Right lobe of liver (tissue), 6 donors: ENCODE results near the gene FRMD4A. TPM values are rescaled to one million over a fixed set of nuclear protein-coding genes. Genes with fewer than 3 reads are reported as not detected.

Experiments used
- ATAC-seq, 4 donors: fragments of 200-7000 bp; cut with Tn5 transposase; one replicate each; pipeline ENCODE4 v1.9.1; 2020; ENCODE audit warnings: mild to moderate bottlenecking in 4 of 4, moderate library complexity in 4 of 4
- DNase-seq, 3 donors: peaks; one replicate each; pipeline ENCODE4 v3.0.0-alpha.2; 2020
- H3K27ac ChIP-seq, 3 donors: fragments of 200-600 bp; one replicate each; pipeline ENCODE4 v1.8.0; 2022
- H3K27me3 ChIP-seq, 2 donors: fragments of 200-600 bp; one replicate each; pipeline ENCODE4 v1.8.0; 2022
- H3K36me3 ChIP-seq, 4 donors: fragments of 200-600 bp; sonication (generic) in 1 of 4; one replicate each; pipeline versions ENCODE4 v1.5.1 to v1.8.0; 2017 to 2022; ENCODE audit warnings: control low read depth in 1 of 4
- H3K4me1 ChIP-seq, 4 donors: fragments of 200-600 bp; sonication (generic) in 1 of 4; one replicate each; pipeline versions ENCODE4 v1.5.1 to v1.8.0; 2017 to 2022; ENCODE audit warnings: control low read depth in 1 of 4
- H3K4me3 ChIP-seq, 3 donors: fragments of 200-600 bp; one replicate each; pipeline ENCODE4 v1.8.0; 2022
- H3K9me3 ChIP-seq, 4 donors: fragments of 200-600 bp; sonication (generic) in 1 of 4; one replicate each; pipeline versions ENCODE4 v1.5.1 to v1.8.0; 2017 to 2022; ENCODE audit warnings: control low read depth in 1 of 4
- POLR2A ChIP-seq: fragments of 450-650 bp; IDR thresholded peaks from one replicate; pipeline ENCODE4 v1.6.1; 2017; ENCODE audit warnings: antibody characterized with exemption, mild to moderate bottlenecking
- WGBS: methylation state at CpG from one replicate; pipeline ENCODE4 v1.1.6; 2018; ENCODE audit warnings: low coverage, low lambda C conversion rate; ENCODE audit not compliant: insufficient coverage; ENCODE audit errors: missing lambda C conversion rate; 5-methylcytosine and 5-hydroxymethylcytosine counted together
- intact Hi-C, 2 donors: fragments of 100-400 bp; cut with DNase I; formaldehyde crosslinking; loops; one replicate each; pipeline versions ENCODE4 v1.11.2 to v1.14.1; 2022
- total RNA-seq, 6 experiments: library from RNA; depleted of rRNA in 2 of 6; stranded (reverse); fragments of >200 nt in 2 of 6; fragmentation: NEBNext Ultra II Directional in 3 of 6; extraction: Animal tissue kit (Norgen Biotek cat#: 25700) in 3 of 6; gene quantifications; one replicate each; pipeline versions ENCODE4 v1.1.0 to v1.2.4, GENCODE V29; 2016 to 2023
- TF ChIP-seq, protein P1 (sequence below), 4 donors: fragments of 200-600 bp in 3 of 4; fragments of 450-650 bp in 1 of 4; IDR thresholded peaks; one replicate each; pipeline versions ENCODE4 v1.5.1 to v1.8.0; 2016 to 2022; ENCODE audit warnings: antibody characterized with exemption in 4 of 4, mild to moderate bottlenecking in 2 of 4
- donor health status: DM: no; HTN: yes; CAD: no.
- donor health status: DM: no; HTN: no; CAD: no.
- donor health status: DM: no; HTN: no; CAD: no.
- donor health status: DM: no; HTN: yes; CAD: no.
- donor health status: DM: no; HTN: yes; CAD: no.

The FRMD4A gene
- total RNA-seq, 6 experiments from 2014 or later, result 8.4 to 22.8 (median 13.3) TPM

DNA sequence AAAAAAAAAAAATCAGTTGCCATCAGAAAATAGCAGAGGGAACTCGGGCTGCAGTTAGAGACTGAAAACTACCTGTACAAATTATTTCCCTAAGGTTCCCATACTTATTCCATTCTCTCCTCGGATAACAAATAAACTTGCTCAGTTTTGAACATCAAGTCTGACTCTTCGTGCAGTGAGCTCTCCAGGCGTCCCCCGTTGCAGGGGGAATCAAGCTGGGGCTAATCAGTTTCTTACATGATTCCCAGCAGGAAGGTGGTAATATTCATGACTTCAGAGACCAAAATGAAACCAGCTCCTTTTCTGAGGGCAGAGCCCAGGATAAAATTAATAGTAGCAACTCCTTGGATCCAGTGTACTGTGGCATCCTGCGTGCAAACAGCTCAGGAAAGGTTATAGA, 135.3 kb downstream of the FRMD4A start:
- Histone ChIP-seq H3K9me3 (no peaks in the 10 kb centered on the region), H3K4me3 (no peak overlapping the region), H3K4me1 (no peaks in the 10 kb centered on the region), H3K36me3 (no peaks in the 10 kb centered on the region), H3K27ac (no peak overlapping the region), H3K27me3 (no peaks in the 10 kb centered on the region)
- intact Hi-C loops, result loop anchor here in 1 of 2 donors (10.0 kb wide), 1 partner anchor 279 kb away; no protein-coding TSS in a partner anchor
- ATAC-seq (no peak), DNase-seq (no peak)
- WGBS, result 45% methylated on average over 6 of the region's 6 CpGs
- TF ChIP-seq, protein P1, sequence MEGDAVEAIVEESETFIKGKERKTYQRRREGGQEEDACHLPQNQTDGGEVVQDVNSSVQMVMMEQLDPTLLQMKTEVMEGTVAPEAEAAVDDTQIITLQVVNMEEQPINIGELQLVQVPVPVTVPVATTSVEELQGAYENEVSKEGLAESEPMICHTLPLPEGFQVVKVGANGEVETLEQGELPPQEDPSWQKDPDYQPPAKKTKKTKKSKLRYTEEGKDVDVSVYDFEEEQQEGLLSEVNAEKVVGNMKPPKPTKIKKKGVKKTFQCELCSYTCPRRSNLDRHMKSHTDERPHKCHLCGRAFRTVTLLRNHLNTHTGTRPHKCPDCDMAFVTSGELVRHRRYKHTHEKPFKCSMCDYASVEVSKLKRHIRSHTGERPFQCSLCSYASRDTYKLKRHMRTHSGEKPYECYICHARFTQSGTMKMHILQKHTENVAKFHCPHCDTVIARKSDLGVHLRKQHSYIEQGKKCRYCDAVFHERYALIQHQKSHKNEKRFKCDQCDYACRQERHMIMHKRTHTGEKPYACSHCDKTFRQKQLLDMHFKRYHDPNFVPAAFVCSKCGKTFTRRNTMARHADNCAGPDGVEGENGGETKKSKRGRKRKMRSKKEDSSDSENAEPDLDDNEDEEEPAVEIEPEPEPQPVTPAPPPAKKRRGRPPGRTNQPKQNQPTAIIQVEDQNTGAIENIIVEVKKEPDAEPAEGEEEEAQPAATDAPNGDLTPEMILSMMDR (IDR thresholded peaks at IDR 0.05), result no peak
- no peak for TF ChIP-seq POLR2A

DNA sequence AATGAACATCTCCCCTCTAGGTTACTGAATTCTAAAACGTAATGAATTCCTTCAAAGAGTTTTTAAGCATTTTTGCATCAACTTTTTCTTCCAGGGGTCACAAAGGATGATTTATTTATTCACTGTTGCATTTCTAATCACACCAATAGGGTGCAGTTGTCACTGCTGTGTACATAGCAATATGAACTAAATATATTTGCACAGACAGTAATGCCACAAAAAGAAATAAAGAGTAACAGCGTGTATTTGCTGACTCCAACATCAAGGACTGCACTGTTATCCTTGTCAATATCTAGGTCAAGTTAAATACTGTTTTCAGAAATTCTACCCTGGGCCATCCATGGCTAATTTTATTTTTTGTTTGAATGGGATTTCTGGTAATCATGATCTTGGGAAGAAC, 138.0 kb downstream of the FRMD4A start:
- DNase-seq (no peak), ATAC-seq (no peak)
- Histone ChIP-seq H3K9me3 (no peaks in the 10 kb centered on the region), H3K4me3 (no peak overlapping the region), H3K27me3 (no peaks in the 10 kb centered on the region), H3K27ac (no peak overlapping the region), H3K4me1 (no peaks in the 10 kb centered on the region), H3K36me3 (no peaks in the 10 kb centered on the region)
- 30% methylated on average over 2 of the region's 2 CpGs for WGBS
- intact Hi-C loops, result loop anchor here in 1 of 2 donors (10.0 kb wide), 1 partner anchor 282 kb away; no protein-coding TSS in a partner anchor
- TF ChIP-seq, protein P1 (IDR thresholded peaks at IDR 0.05), result no peak
- TF ChIP-seq POLR2A, result no peak

DNA sequence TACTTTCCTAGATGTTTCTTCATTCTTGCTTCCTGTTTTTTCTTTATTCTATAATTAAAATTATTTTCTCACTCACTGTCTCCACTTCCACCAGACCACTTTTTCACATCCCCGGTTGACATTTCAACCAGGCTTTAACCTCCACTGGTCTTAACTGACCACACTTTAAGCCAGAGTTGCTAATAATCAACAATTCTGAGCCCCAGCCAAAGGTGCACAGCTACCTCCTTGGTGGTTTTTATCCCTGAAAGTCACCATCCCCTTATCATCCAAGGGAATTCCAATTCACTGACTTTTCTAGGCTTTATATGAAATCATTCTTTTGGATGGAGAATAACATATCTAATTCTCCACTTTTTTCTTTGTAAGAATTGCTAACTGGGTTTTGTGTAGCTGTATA, 138.9 kb downstream of the FRMD4A start:
- no peaks in the 10 kb centered on the region for H3K27me3 ChIP-seq
- TF ChIP-seq, protein P1 (IDR thresholded peaks at IDR 0.05), result no peak
- no peak for TF ChIP-seq POLR2A
- no peaks in the 10 kb centered on the region for H3K36me3 ChIP-seq
- no peak for ATAC-seq
- H3K9me3 ChIP-seq, result no peaks in the 10 kb centered on the region
- WGBS, result 20% methylated on average over 1 of the region's 1 CpG
- intact Hi-C loops, result loop anchor here in 1 of 2 donors (10.0 kb wide), 1 partner anchor 283 kb away; no protein-coding TSS in a partner anchor
- H3K27ac ChIP-seq, result no peak overlapping the region
- H3K4me1 ChIP-seq, result no peaks in the 10 kb centered on the region
- no peak overlapping the region for H3K4me3 ChIP-seq
- DNase-seq, result no peak

DNA sequence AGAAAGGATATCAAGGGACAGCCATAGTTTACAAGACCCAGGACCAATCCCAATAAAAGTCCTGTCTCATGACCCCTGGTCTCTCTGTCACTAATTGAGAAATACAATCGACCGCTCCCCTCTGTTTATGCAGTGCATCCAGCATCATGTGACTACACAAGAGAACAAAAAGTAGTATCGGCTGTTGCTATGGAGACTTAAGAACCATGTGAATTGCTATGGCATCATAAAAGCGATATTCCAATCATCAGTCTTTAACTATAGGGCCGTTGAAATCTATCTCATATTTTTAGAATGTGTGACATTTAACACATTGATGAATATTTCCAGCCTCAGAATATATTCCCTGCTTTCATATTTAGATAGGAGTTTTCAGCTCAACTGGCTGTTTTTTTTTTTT, 139.3 kb downstream of the FRMD4A start:
- no peak for ATAC-seq
- Histone ChIP-seq H3K4me3 (no peak overlapping the region), H3K27ac (no peak overlapping the region), H3K36me3 (no peaks in the 10 kb centered on the region), H3K9me3 (no peaks in the 10 kb centered on the region), H3K27me3 (no peaks in the 10 kb centered on the region), H3K4me1 (no peaks in the 10 kb centered on the region)
- TF ChIP-seq, protein P1 (IDR thresholded peaks at IDR 0.05), result no peak
- no peak for TF ChIP-seq POLR2A
- no peak for DNase-seq
- intact Hi-C loops, result loop anchor here in 1 of 2 donors (10.0 kb wide), 1 partner anchor 283 kb away; no protein-coding TSS in a partner anchor
- WGBS, result 56% methylated on average over 5 of the region's 5 CpGs
